AG04449 (cell line): ENCODE data around the gene FCHSD1.
A peak's percentile ranks its signal among the peaks of the same experiment; 100 is the strongest.

Source experiments
- CTCF ChIA-PET: fragments of 350-600 bp; formaldehyde crosslinking; extraction: SDS; loops from one replicate; lab custom pipeline; 2021; ENCODE audit warnings: antibody characterized with exemption; lab: Yijun Ruan, JAX
- POLR2A ChIA-PET: fragments of 400-600, 350-600 bp; formaldehyde crosslinking; extraction: SDS; loops from one replicate; lab custom pipeline; 2020; ENCODE audit warnings: antibody characterized with exemption, inconsistent platforms; lab: Yijun Ruan, JAX
- DNase-seq: peaks from one replicate; pipeline ENCODE4 v3.0.0-alpha.2; 2010; ENCODE audit warnings: low read depth, low spot score
- H3K4me3 ChIP-seq: 2 replicates; pipeline ENCODE4 v1.5.1; 2011; ENCODE audit warnings: low read depth, mild to moderate bottlenecking, control low read depth, low read length
- CTCF ChIP-seq: IDR thresholded peaks from one replicate; pipeline ENCODE4 v1.5.1; 2011; ENCODE audit warnings: mild to moderate bottlenecking, moderate library complexity, low read length, control low read depth, inconsistent platforms; ENCODE audit not compliant: insufficient read depth; ENCODE audit errors: missing control alignments

Gene FCHSD1

GRCh38 chr5:141646026-141646425 is 5.2 kb downstream of the FCHSD1 start:
- H3K4me3 ChIP-seq = no peak overlapping the region
- TF ChIP-seq CTCF = no peak
- CTCF ChIA-PET = interaction anchor here (1.3 to 4.9 kb wide), 4 partner anchors 9 to 322 kb away, joined by 3 to 33 read pairs (median 4); partner anchors contain the start of genes DIAPH1, HDAC3 and RELL2
- DNase-seq = no peak
- POLR2A ChIA-PET = no interaction called here

- ChIA-PET POLR2A (no interaction called here), CTCF (interaction anchor here (1.0 to 5.1 kb wide), 13 partner anchors 9 to 319 kb away, joined by 3 to 48 read pairs (median 6); partner anchors contain the start of genes DIAPH1 and FCHSD1)
- H3K4me3 ChIP-seq = no peak overlapping the region
- TF ChIP-seq CTCF = peak; percentile 40
- DNase-seq = no peak
These were observed 9.5 kb downstream of the FCHSD1 start for GRCh38 chr5:141641634-141642267.

GRCh38 chr5:141640698-141641097 is 10.5 kb downstream of the FCHSD1 start:
- no peak for TF ChIP-seq CTCF
- POLR2A ChIA-PET = no interaction called here
- H3K4me3 ChIP-seq = no peak overlapping the region
- CTCF ChIA-PET = interaction anchor here (0.9 to 5.1 kb wide), 7 partner anchors 8 to 77 kb away, joined by 3 to 48 read pairs (median 5); partner anchors contain the start of genes DIAPH1 and FCHSD1
- no peak for DNase-seq

GRCh38 chr5:141640051-141640415 is 11.2 kb downstream of the FCHSD1 start:
- H3K4me3 ChIP-seq = no peak overlapping the region
- no peak for TF ChIP-seq CTCF
- DNase-seq = no peak
- CTCF ChIA-PET = interaction anchor here (0.9 to 5.1 kb wide), 5 partner anchors 11 to 76 kb away, joined by 3 to 48 read pairs (median 4); partner anchors contain the start of genes DIAPH1 and FCHSD1
- POLR2A ChIA-PET = no interaction called here

GRCh38 chr5:141639357-141640050 is 11.7 kb downstream of the FCHSD1 start:
- no peak for DNase-seq
- ChIA-PET POLR2A (interaction anchor here (0.9 kb wide), 1 partner anchor 15 kb away, joined by 5 read pairs; no protein-coding TSS in a partner anchor), CTCF (interaction anchor here (1.3 to 5.1 kb wide), 4 partner anchors 8 to 76 kb away, joined by 3 to 48 read pairs (median 18); no protein-coding TSS in a partner anchor)
- no peak for TF ChIP-seq CTCF
- no peak overlapping the region for H3K4me3 ChIP-seq

GRCh38 chr5:141638771-141639170 is 12.4 kb downstream of the FCHSD1 start:
- CTCF ChIA-PET = interaction anchor here (1.3 to 11.0 kb wide), 4 partner anchors 9 to 49 kb away, joined by 3 to 92 read pairs (median 20); partner anchors contain the start of gene FCHSD1
- no peak for TF ChIP-seq CTCF
- no peak for DNase-seq
- H3K4me3 ChIP-seq = no peak overlapping the region
- POLR2A ChIA-PET = interaction anchor here (0.9 kb wide), 1 partner anchor 16 kb away, joined by 5 read pairs; no protein-coding TSS in a partner anchor
